Neural cell (in vitro differentiated cells): ENCODE results near the gene NLN. TPM values are rescaled to one million over a fixed set of nuclear protein-coding genes. Genes with fewer than 3 reads are reported as not detected.
"Not testable (repeated sequence)": the region's sequence is repeated elsewhere in the genome, so short reads cannot be mapped to it uniquely, and the experiment has no call there.

Experiments used
- H2AFZ ChIP-seq: fragments of 200-600, 300-800 bp; sonication (generic), shearing (Covaris generic); 2 replicates; pipeline ENCODE4 v1.6.0; 2014; ENCODE audit warnings: low read depth, mild to moderate bottlenecking, antibody characterized with exemption, low read length, moderate library complexity
- H3F3A ChIP-seq: fragments of 200-600 bp; shearing (Covaris generic); 2 replicates; pipeline ENCODE4 v1.6.1; 2016; ENCODE audit warnings: mild to moderate bottlenecking, moderate library complexity, mixed read lengths, antibody characterized with exemption, low read length; ENCODE audit not compliant: insufficient read depth, poor library complexity, severe bottlenecking
- H3K27ac ChIP-seq: fragments of 200-600, 300-800 bp; sonication (generic), shearing (Covaris generic); 2 replicates; pipeline ENCODE4 v1.5.1; 2014; ENCODE audit warnings: mild to moderate bottlenecking, low read length, moderate library complexity
- H3K27me3 ChIP-seq: fragments of 300-800, 200-600 bp; sonication (generic), shearing (Covaris generic); 2 replicates; pipeline ENCODE4 v1.6.0; 2014; ENCODE audit warnings: mild to moderate bottlenecking, low read depth, low read length, moderate library complexity; ENCODE audit not compliant: insufficient read depth
- H3K36me3 ChIP-seq: fragments of 300-800, 200-600 bp; sonication (generic), shearing (Covaris generic); 2 replicates; pipeline ENCODE4 v1.5.1; 2014; ENCODE audit warnings: mild to moderate bottlenecking, antibody characterized with exemption, low read length, moderate library complexity; ENCODE audit not compliant: insufficient read depth
- H3K4me2 ChIP-seq: fragments of 300-800, 200-600 bp; sonication (generic), shearing (Covaris generic); 2 replicates; pipeline ENCODE4 v1.6.0; 2014; ENCODE audit warnings: mild to moderate bottlenecking, low read length
- H3K4me3 ChIP-seq: fragments of 300-800, 200-600 bp; sonication (generic), shearing (Covaris generic); 2 replicates; pipeline ENCODE4 v1.5.1; 2014; ENCODE audit warnings: mild to moderate bottlenecking, low read length, moderate library complexity
- H3K79me2 ChIP-seq: fragments of 200-600 bp; shearing (Covaris generic); replicated peaks from 2 replicates; pipeline ENCODE4 v1.6.0; 2014; ENCODE audit warnings: mild to moderate bottlenecking, low read length, moderate library complexity; ENCODE audit not compliant: insufficient read depth
- H3K9ac ChIP-seq: fragments of 300-800, 200-600 bp; sonication (generic), shearing (Covaris generic); 2 replicates; pipeline ENCODE4 v1.6.1; 2016; ENCODE audit warnings: mild to moderate bottlenecking, low read length, mixed read lengths
- H3K9me2 ChIP-seq: fragments of 200-600 bp; shearing (Covaris generic); 2 replicates; pipeline ENCODE4 v1.6.1; 2016; ENCODE audit warnings: mild to moderate bottlenecking, low read length, mixed read lengths; ENCODE audit not compliant: insufficient read depth
- H3K9me3 ChIP-seq: fragments of 200-600, 300-800 bp; sonication (generic), shearing (Covaris generic); 2 replicates; pipeline ENCODE4 v1.6.1; 2016; ENCODE audit warnings: mild to moderate bottlenecking, mixed run types, low read length, moderate library complexity, mixed read lengths
- H4K20me1 ChIP-seq: fragments of 200-600 bp; shearing (Covaris generic); 2 replicates; pipeline ENCODE4 v1.6.1; 2016; ENCODE audit warnings: mild to moderate bottlenecking, mixed run types; ENCODE audit not compliant: insufficient read depth
- EP300 ChIP-seq: fragments of 450-650 bp; conservative IDR thresholded peaks from 2 replicates; pipeline ENCODE4 v1.6.1; 2014; ENCODE audit warnings: antibody characterized with exemption, mild to moderate bottlenecking, moderate library complexity; ENCODE audit not compliant: poor library complexity, severe bottlenecking
- EZH2 ChIP-seq: fragments of 200-600, 300-800 bp; shearing (Covaris generic), sonication (generic); IDR thresholded peaks from 2 replicates; pipeline ENCODE4 v1.6.1; 2014; ENCODE audit warnings: antibody characterized with exemption, low read length, borderline replicate concordance, mild to moderate bottlenecking; ENCODE audit not compliant: insufficient read depth, poor library complexity, severe bottlenecking
- MXI1 ChIP-seq: fragments of 450-650 bp; conservative IDR thresholded peaks from 2 replicates; pipeline ENCODE4 v1.6.1; 2014; ENCODE audit warnings: antibody characterized with exemption, mild to moderate bottlenecking; ENCODE audit not compliant: poor library complexity, severe bottlenecking
- POLR2AphosphoS5 ChIP-seq: IDR thresholded peaks from 2 replicates; pipeline ENCODE4 v1.6.1; 2012
- RAD21 ChIP-seq: fragments of 450-650 bp; conservative IDR thresholded peaks from 2 replicates; pipeline ENCODE4 v1.6.1; 2014; ENCODE audit warnings: antibody characterized with exemption, mild to moderate bottlenecking, moderate library complexity
- REST ChIP-seq: IDR thresholded peaks from 2 replicates; pipeline ENCODE4 v1.6.1; 2012; ENCODE audit warnings: borderline replicate concordance
- SMC3 ChIP-seq: fragments of 450-650 bp; conservative IDR thresholded peaks from 2 replicates; pipeline ENCODE4 v1.6.1; 2014; ENCODE audit warnings: antibody characterized with exemption, mild to moderate bottlenecking, moderate library complexity; ENCODE audit not compliant: poor library complexity
- TAF1 ChIP-seq: IDR thresholded peaks from 2 replicates; pipeline ENCODE4 v1.6.1; 2012; ENCODE audit warnings: low read depth
- polyA plus RNA-seq: library from polyadenylated mRNA; depleted of rRNA; stranded (reverse); fragments of >200 nt; gene quantifications from 2 replicates; pipeline ENCODE4 v1.2.3, GENCODE V29; 2014
- TF ChIP-seq, protein P1 (sequence below): fragments of 450-650 bp; IDR thresholded peaks from 2 replicates; pipeline ENCODE4 v1.5.1; 2014; ENCODE audit warnings: antibody characterized with exemption, mild to moderate bottlenecking, moderate library complexity; ENCODE audit not compliant: poor library complexity, severe bottlenecking

Gene NLN
- polyA plus RNA-seq, 1 donor from 2014 or later, result 18.7 TPM

DNA sequence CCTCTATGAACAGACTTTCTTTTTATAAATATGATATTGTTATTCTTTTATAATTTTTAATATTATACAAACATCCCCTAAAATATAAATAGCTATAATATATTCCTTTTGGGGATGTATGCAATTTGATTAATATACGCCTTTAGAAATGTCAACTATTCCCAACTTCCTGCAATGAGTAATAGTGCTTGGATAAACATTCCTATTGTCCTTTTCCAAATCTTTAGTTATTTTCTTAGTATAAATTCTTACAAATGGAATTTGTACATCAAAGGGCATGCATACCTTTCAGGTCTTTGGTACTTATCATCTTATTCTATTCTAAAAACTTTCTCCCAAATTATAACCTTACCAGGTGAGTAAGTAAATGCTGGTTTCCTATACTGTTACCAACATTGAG, 6.2 kb downstream of the NLN start:
- Histone ChIP-seq H3K9me2 (no peaks in the 10 kb centered on the region), H3K27me3 (no peaks in the 10 kb centered on the region), H3K27ac (no peak overlapping the region), H3K4me3 (no peak overlapping the region), H2AFZ (no peak overlapping the region), H4K20me1 (no peaks in the 10 kb centered on the region), H3F3A (no peaks in the 10 kb centered on the region), H3K36me3 (no peaks in the 10 kb centered on the region), H3K79me2 (peaks cover 29% of the 10 kb centered on the region), H3K4me2 (no peak overlapping the region), H3K9ac (no peak overlapping the region), H3K9me3 (no peaks in the 10 kb centered on the region)
- TF ChIP-seq TAF1, result no peak
- no peak for TF ChIP-seq MXI1
- no peak for TF ChIP-seq EZH2
- no peak for TF ChIP-seq RAD21
- TF ChIP-seq SMC3, result no peak
- TF ChIP-seq, protein P1, sequence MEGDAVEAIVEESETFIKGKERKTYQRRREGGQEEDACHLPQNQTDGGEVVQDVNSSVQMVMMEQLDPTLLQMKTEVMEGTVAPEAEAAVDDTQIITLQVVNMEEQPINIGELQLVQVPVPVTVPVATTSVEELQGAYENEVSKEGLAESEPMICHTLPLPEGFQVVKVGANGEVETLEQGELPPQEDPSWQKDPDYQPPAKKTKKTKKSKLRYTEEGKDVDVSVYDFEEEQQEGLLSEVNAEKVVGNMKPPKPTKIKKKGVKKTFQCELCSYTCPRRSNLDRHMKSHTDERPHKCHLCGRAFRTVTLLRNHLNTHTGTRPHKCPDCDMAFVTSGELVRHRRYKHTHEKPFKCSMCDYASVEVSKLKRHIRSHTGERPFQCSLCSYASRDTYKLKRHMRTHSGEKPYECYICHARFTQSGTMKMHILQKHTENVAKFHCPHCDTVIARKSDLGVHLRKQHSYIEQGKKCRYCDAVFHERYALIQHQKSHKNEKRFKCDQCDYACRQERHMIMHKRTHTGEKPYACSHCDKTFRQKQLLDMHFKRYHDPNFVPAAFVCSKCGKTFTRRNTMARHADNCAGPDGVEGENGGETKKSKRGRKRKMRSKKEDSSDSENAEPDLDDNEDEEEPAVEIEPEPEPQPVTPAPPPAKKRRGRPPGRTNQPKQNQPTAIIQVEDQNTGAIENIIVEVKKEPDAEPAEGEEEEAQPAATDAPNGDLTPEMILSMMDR, result no peak
- no peak for TF ChIP-seq POLR2AphosphoS5
- TF ChIP-seq REST, result no peak
- no peak for TF ChIP-seq EP300

DNA sequence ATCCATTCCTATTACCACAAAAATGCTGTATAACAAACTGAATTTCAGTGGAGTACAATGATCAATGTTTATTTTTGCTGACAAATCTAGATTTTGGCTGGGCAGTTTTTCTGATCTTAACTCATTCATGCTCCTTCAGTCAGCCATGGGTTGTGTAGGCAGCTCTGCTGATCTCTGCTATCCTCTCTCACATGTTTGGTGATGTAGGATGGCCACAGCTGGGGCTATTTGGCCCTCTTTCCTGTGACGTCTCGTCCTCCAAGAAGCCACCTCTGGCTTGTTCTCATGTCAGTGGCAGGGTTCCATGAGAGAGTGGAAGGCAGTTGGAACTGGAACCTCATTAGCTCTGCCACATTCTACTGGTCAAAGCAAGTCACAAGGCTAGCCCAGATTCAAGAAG, 8.9 kb downstream of the NLN start:
- H4K20me1 ChIP-seq, result no peaks in the 10 kb centered on the region
- no peak overlapping the region for H3K9ac ChIP-seq
- no peaks in the 10 kb centered on the region for H3K9me3 ChIP-seq
- H3K4me3 ChIP-seq, result no peak overlapping the region
- peaks cover 18% of the 10 kb centered on the region for H3K79me2 ChIP-seq
- no peaks in the 10 kb centered on the region for H3K9me2 ChIP-seq
- no peaks in the 10 kb centered on the region for H3K36me3 ChIP-seq
- TF ChIP-seq TAF1 (no peak), EP300 (no peak), SMC3 (no peak), RAD21 (no peak), POLR2AphosphoS5 (no peak), REST (no peak), EZH2 (no peak), MXI1 (no peak)
- TF ChIP-seq, protein P1, result no peak
- H3F3A ChIP-seq, result no peaks in the 10 kb centered on the region
- no peaks in the 10 kb centered on the region for H3K27me3 ChIP-seq
- H3K4me2 ChIP-seq, result no peak overlapping the region
- no peak overlapping the region for H2AFZ ChIP-seq
- H3K27ac ChIP-seq, result no peak overlapping the region

GRCh38 chr5:65732046-65732445, 10.0 kb downstream of the NLN start:
- H3K27me3 ChIP-seq, H2AFZ ChIP-seq, H3K9me2 ChIP-seq, H3K4me3 ChIP-seq, H3K36me3 ChIP-seq, H3K4me2 ChIP-seq, H3K9me3 ChIP-seq, H3K27ac ChIP-seq, H4K20me1 ChIP-seq, H3F3A ChIP-seq, H3K9ac ChIP-seq: not testable (repeated sequence)
- peaks cover 17% of the 10 kb centered on the region for H3K79me2 ChIP-seq
